ENCODE data around the gene ST3GAL3.

Gene ST3GAL3

GRCh38 chr1:43933386-43934100 is 226.2 kb downstream of the ST3GAL3 start, which contains the start of gene ARTN:
TSS of gene ARTN (plus strand) at chr1:43933801. CDS start at chr1:43935657, 1,856 bp downstream.
- Mint-ChIP-seq H3K36me3 (ENCODE audit: low read depth) (no peaks in the 10 kb centered on the region), H3K4me3 (peak within 1 kb of the TSS; percentile 38), H3K9me3 (no peaks in the 10 kb centered on the region), H3K27me3 (peaks cover 33% of the 10 kb centered on the region), H3K27ac (no peak within 1 kb of the TSS), H3K4me1 (peaks cover 17% of the 10 kb centered on the region)
- ATAC-seq = no peak
- no peak for DNase-seq

- Mint-ChIP-seq H3K4me1 (peaks cover 17% of the 10 kb centered on the region), H3K27me3 (peaks cover 33% of the 10 kb centered on the region), H3K9me3 (no peaks in the 10 kb centered on the region), H3K36me3 (ENCODE audit: low read depth) (no peaks in the 10 kb centered on the region), H3K27ac (no peak overlapping the region), H3K4me3 (peak overlapping the region; percentile 38)
- ATAC-seq (peak; percentile 56), DNase-seq (peak; percentile 75)
Measured at GRCh38 chr1:43934101-43934985, 227.0 kb downstream of the ST3GAL3 start.

DNA sequence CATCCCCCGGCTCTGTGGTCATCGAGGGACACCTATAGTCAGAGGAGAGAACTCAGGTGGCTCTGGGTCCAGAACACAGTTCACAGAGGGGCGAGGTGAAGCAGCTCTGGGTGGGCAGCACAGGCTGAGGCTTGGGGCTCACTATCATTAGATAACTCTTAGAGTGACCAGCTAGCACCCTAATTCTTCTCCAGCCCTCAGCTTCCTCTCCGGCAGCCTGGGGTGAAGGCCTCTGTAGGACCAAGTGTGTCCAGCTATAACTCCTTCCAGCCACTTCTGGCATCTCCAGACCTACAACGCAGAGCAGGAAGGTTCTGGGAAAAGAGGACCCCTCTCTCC is 227.6 kb downstream of the ST3GAL3 start:
- Mint-ChIP-seq H3K27me3 (peaks cover 33% of the 10 kb centered on the region), H3K4me3 (no peak overlapping the region), H3K36me3 (ENCODE audit: low read depth) (no peaks in the 10 kb centered on the region), H3K9me3 (no peaks in the 10 kb centered on the region), H3K27ac (no peak overlapping the region), H3K4me1 (peaks cover 12% of the 10 kb centered on the region)
- DNase-seq = no peak
- ATAC-seq = no peak

- ATAC-seq (no peak), DNase-seq (no peak)
- H3K4me1 Mint-ChIP-seq = peaks cover 12% of the 10 kb centered on the region
- H3K9me3 Mint-ChIP-seq = no peaks in the 10 kb centered on the region
- peaks cover 33% of the 10 kb centered on the region for H3K27me3 Mint-ChIP-seq
- no peak overlapping the region for H3K4me3 Mint-ChIP-seq
- no peak overlapping the region for H3K27ac Mint-ChIP-seq
- no peaks in the 10 kb centered on the region for H3K36me3 Mint-ChIP-seq (ENCODE audit: low read depth)
Measured at GRCh38 chr1:43935711-43936427, 228.5 kb downstream of the ST3GAL3 start.

- H3K4me1 Mint-ChIP-seq = peaks cover 12% of the 10 kb centered on the region
- H3K4me3 Mint-ChIP-seq = no peak overlapping the region
- no peak overlapping the region for H3K27ac Mint-ChIP-seq
- H3K27me3 Mint-ChIP-seq = peaks cover 33% of the 10 kb centered on the region
- DNase-seq (no peak), ATAC-seq (peak; percentile 18)
- H3K9me3 Mint-ChIP-seq = no peaks in the 10 kb centered on the region
- no peaks in the 10 kb centered on the region for H3K36me3 Mint-ChIP-seq (ENCODE audit: low read depth)
Measured at GRCh38 chr1:43936431-43937151, 229.3 kb downstream of the ST3GAL3 start.

DNA sequence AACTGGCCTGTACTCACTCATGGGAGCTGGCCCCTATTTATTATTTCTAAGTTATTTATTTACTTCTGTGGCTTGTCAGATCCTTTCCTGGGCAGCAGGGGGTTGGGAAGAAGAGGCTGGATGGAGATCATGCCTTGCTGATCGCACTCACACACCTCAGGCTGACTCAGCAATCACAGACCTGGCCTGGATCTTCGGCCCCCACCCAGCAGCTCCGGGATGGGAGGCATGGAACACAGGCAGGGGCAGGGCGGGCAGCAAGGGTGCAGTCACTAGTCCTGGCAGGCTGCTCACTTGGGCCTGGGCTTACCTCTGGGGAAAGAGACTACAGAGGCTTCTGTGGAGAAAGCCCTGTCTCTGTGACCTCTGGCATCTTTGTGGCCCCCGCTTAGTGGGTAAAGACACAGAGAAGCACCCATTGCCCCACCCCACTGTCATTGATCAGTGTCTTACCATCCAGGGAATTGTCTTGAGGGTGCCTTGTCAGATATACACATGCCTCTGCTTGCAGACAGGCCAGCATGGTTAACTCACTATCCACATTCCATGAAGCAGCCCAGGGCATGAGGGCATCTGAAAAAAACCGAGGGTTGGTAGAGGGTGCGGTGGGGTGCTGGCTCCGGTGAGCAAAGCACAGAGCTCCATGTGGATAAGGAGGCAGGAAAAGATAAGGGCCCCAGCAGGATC is 230.0 kb downstream of the ST3GAL3 start:
- Mint-ChIP-seq H3K27me3 (peaks cover 33% of the 10 kb centered on the region), H3K4me3 (no peak overlapping the region), H3K36me3 (ENCODE audit: low read depth) (no peaks in the 10 kb centered on the region), H3K4me1 (peaks cover 12% of the 10 kb centered on the region), H3K27ac (no peak overlapping the region), H3K9me3 (no peaks in the 10 kb centered on the region)
- no peak for DNase-seq
- ATAC-seq = no peak

DNA sequence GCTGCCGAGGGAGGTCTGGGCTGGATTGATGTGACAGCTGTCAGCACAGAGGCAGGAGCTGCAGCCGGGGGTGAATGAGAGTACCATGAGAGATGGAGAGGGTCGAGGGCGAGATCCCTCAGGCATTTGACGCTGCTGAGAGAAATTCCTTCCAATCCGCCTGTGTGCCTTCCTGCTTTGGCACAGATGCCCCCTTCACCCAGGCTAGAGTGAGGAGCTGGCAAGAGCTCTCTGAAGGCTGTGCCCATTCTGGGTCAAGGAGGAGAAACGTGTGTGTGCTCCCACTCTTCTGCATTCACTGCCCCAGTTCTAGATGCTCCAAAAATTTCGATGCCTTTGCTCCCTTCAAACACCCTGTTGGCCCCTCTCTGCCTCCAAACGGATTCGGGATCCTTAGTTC is 231.0 kb downstream of the ST3GAL3 start:
- no peak overlapping the region for H3K27ac Mint-ChIP-seq
- ATAC-seq (no peak), DNase-seq (no peak)
- peaks cover 24% of the 10 kb centered on the region for H3K27me3 Mint-ChIP-seq
- no peaks in the 10 kb centered on the region for H3K9me3 Mint-ChIP-seq
- H3K36me3 Mint-ChIP-seq (ENCODE audit: low read depth) = no peaks in the 10 kb centered on the region
- H3K4me1 Mint-ChIP-seq = peaks cover 8% of the 10 kb centered on the region
- H3K4me3 Mint-ChIP-seq = no peak overlapping the region

- H3K9me3 Mint-ChIP-seq = no peaks in the 10 kb centered on the region
- H3K4me1 Mint-ChIP-seq = peaks cover 5% of the 10 kb centered on the region
- peaks cover 21% of the 10 kb centered on the region for H3K27me3 Mint-ChIP-seq
- DNase-seq (no peak), ATAC-seq (no peak)
- no peak overlapping the region for H3K27ac Mint-ChIP-seq
- no peak overlapping the region for H3K4me3 Mint-ChIP-seq
- no peaks in the 10 kb centered on the region for H3K36me3 Mint-ChIP-seq (ENCODE audit: low read depth)
Measured at GRCh38 chr1:43938892-43939587, 231.7 kb downstream of the ST3GAL3 start.

GRCh38 chr1:43942411-43942810 is 235.1 kb downstream of the ST3GAL3 start:
- no peak overlapping the region for H3K27ac Mint-ChIP-seq
- H3K4me1 Mint-ChIP-seq = peaks cover 20% of the 10 kb centered on the region
- no peaks in the 10 kb centered on the region for H3K27me3 Mint-ChIP-seq
- DNase-seq = no peak
- peaks cover 3% of the 10 kb centered on the region for H3K36me3 Mint-ChIP-seq (ENCODE audit: low read depth)
- ATAC-seq = no peak
- no peak overlapping the region for H3K4me3 Mint-ChIP-seq
- H3K9me3 Mint-ChIP-seq = no peaks in the 10 kb centered on the region

DNA sequence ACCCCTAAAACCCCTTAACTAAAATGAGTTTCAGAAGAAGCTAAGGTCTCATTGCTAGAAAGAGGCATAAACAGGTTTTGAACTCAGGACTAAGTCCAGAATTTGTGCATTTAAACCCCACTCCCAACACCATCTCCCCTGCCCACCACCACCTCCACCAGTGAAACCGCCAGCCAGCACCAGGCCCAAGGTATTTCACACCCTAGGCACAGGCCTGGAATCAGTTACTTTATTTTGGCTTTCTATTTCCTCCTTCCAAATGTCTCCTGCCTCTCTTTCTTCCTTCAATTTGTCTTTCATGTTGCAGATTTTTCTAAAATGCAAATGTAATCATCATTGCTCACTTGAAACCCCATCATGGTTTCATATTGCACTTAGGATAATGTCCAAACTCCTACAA is 237.5 kb downstream of the ST3GAL3 start:
- ATAC-seq = no peak
- H3K36me3 Mint-ChIP-seq (ENCODE audit: low read depth) = peaks cover 3% of the 10 kb centered on the region
- no peak for DNase-seq
- H3K27ac Mint-ChIP-seq = peak overlapping the region; percentile 67
- no peaks in the 10 kb centered on the region for H3K27me3 Mint-ChIP-seq
- no peaks in the 10 kb centered on the region for H3K9me3 Mint-ChIP-seq
- peak overlapping the region; percentile 97 for H3K4me3 Mint-ChIP-seq
- peaks cover 31% of the 10 kb centered on the region for H3K4me1 Mint-ChIP-seq

DNA sequence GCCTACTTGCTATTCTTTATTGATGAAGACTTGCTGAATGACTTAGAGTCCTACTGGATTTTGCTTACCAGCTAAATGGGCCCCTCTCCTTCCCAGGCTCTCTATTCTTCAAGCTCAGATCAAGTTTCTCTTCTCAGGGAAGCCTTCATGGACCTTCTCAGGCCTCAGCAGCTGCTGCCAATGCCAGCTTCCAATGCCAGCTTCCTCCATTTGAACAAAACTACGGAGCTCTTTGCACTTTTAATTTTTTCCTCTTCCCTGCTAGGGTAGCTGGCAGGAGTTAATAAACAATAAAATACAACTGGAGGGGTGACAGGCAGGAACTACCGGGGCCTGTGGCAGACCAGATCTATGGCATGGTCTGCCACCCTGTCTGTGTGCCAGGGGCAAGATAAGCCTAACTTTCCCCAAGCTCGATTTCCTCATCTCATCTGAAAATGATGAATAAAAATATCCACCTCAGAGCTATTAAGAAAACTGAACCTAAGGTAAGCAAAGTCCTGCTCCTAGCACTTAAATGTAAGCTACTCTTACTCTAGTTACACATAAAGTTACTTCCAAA is 238.4 kb downstream of the ST3GAL3 start:
- Mint-ChIP-seq H3K9me3 (no peaks in the 10 kb centered on the region), H3K27me3 (no peaks in the 10 kb centered on the region), H3K36me3 (ENCODE audit: low read depth) (peaks cover 7% of the 10 kb centered on the region), H3K4me1 (peaks cover 36% of the 10 kb centered on the region), H3K4me3 (peak overlapping the region; percentile 97), H3K27ac (peak overlapping the region; percentile 98)
- ATAC-seq (no peak), DNase-seq (no peak)

DNA sequence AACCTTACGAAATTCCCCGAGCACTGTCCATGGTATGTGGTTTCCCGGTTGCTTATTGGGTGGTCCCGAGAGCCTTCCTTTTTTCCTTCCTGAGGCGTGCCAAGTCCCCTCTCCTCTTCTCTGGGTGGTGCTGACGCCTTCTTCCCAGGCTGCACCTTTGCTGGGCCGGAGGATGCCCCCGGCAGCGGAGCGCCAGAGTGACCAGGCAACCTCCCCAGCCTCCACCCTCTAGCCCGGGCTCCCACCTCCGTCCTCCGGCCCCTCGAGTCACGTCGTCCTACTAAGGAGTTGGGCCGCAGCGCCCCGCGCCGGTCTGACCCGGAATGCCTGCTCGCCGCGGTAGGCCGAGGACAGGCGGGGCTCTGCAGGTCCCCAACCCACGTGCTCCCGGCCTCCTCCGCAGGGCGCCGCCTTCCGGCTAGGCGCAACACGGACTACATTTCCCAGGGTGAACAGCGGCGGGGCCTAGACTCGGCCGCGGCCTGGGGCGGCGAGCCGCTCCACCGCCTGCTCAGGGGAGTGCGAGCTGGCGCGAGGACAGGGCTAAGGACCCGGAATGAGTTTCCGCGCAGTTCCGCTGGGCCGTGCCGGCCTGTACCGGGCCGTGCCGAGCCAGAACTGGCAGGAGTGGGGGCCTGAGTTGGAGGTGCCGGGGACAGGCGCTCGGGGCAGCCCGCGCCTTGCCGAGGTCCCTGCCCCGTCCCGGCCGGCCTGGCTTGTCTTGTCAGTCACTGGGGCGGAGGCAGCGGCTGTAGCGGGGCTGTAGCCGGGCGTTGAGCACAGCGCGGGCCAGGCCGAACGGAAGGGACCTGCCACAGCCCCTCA is 239.1 kb downstream of the ST3GAL3 start, which contains the start of gene IPO13:
Gene IPO13, plus strand, starts transcription at position 715 of the 825 bp plus-strand sequence. CDS start 651 bp downstream, outside the sequence.
- peak; percentile 96 for DNase-seq
- Mint-ChIP-seq H3K9me3 (no peaks in the 10 kb centered on the region), H3K27me3 (no peaks in the 10 kb centered on the region), H3K4me3 (peak within 1 kb of the TSS; percentile 97), H3K36me3 (ENCODE audit: low read depth) (peaks cover 13% of the 10 kb centered on the region), H3K4me1 (peaks cover 40% of the 10 kb centered on the region), H3K27ac (peak within 1 kb of the TSS; percentile 98)
- ATAC-seq = peak; percentile 96
